GM19035 (cell line): ENCODE results near the gene HSPA1B.
"Not testable (repeated sequence)": the region's sequence is repeated elsewhere in the genome, so short reads cannot be mapped to it uniquely, and the experiment has no call there.

ENCODE experiments used
- ATAC-seq: cut with Tn5 transposase; IDR thresholded peaks from one replicate; pipeline ENCODE4 v1.9.1; 2021; ENCODE audit not compliant: unreplicated experiment

Gene HSPA1B

DNA sequence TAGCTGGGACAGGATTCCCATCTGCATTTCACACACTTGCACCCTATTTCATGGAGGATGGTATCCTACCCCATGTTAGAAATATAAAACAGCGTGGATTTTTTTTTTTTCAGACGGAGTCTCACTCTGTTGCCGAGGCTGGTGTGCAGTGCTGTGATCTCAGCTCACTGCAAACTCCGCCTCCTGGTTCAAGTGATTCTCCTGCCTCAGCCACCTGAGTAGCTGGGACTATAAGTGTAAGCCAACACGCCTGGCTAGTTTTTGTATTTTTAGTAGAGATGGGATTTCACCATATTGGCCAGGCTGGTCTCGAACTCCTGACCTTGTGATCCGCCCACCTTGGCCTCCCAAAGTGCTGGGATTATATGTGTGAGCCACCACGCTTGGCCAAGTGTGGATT, 30.2 kb downstream of the HSPA1B start:
- ATAC-seq: not testable (repeated sequence)

DNA sequence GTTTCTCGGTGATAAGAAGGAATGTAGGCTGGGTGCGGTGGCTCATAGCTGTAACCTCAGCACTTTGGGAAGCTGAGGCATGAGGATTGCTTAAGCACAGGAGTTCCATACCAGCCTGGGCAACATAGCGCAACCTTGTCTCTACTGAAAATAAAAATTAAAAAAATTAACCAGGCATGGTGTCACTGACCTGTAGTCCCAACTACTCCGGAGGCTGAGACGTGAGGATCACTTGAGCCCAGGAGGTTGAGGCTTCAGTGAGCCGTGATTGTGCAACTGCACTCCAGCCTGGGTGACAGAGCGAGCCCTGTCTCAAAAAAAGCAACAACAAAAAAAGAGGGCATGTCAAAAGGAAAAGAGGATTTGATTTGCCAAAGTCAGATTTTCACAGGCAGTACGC, 31.2 kb downstream of the HSPA1B start:
- no peak for ATAC-seq

DNA sequence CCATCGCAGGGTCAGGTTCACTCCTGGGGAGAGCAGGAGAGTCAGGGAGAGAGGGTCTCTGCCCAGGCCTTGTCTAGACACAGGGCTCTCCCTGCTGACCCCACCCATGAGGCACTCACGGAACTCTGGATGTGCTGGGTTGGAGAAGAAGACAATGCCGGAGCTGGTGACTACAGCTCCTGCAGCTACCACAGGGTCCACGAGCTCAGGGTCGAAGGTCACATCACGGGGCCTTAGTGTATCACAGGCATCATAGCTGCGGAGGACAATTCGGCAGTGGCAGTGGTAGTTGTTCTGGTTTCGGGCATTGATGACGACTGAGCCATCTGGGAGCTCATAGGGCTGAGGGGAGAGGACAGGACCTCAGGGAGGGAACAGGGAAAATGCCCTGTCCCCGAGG, 32.4 kb downstream of the HSPA1B start:
- ATAC-seq: no peak

DNA sequence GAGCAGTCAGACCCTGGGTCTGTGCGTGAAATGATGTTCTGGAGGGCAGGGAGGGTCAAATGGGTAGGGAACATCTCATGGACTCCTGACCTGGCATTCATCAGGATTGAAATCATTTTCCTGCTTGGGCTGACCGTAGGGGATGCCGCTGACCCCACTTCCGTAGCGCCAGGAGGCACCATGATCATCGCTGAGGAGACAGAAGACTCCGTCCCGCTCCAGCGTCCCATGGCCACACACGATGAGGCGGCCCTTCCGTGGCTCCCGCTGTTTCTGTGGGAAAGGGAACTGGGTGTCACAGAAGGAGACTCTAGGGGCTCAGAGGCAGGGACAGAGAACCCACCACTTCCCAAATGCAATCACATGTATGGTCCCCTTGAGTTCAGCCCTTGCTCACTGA, 32.8 kb downstream of the HSPA1B start:
- no peak for ATAC-seq

DNA sequence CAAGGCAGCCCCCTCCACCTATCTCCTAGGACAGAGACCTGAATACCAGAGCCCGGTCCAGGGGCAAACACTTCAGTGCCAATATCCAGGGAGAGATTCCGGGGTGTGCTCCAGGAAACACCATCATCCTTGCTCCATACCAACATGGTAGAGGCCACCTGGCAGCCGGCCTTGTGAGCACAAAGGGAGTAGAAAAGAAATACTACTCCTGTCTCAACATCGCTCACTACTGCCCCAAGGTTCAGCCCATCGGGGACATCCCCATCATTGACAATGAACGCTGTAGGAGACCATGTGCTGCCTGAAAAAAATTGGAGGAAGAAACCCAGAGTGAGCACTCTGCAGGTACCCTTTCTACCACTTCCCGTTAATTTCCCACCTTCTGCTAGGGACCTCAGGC, 33.6 kb downstream of the HSPA1B start:
- ATAC-seq: no peak

DNA sequence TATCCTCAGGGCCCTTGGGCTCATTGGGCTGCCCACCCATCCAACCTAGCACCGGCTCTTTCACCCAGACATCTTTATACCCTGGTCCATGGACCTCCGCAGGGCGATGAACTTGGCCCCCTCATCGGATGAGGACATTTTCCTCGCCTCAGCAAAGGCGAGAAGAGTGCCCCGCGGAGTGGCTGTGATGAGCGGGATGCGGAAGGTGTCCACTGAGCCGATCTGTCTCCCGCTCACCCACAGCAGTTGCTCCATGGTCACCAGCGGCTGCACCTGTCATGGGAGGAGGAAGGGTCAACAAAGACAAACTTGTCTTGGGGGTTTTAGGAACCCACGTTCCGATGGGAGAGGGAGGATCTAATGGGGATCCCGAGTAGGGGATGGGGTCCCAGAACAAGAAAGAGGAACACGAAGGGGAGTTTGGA, 34.4 kb downstream of the HSPA1B start:
- ATAC-seq: no peak

DNA sequence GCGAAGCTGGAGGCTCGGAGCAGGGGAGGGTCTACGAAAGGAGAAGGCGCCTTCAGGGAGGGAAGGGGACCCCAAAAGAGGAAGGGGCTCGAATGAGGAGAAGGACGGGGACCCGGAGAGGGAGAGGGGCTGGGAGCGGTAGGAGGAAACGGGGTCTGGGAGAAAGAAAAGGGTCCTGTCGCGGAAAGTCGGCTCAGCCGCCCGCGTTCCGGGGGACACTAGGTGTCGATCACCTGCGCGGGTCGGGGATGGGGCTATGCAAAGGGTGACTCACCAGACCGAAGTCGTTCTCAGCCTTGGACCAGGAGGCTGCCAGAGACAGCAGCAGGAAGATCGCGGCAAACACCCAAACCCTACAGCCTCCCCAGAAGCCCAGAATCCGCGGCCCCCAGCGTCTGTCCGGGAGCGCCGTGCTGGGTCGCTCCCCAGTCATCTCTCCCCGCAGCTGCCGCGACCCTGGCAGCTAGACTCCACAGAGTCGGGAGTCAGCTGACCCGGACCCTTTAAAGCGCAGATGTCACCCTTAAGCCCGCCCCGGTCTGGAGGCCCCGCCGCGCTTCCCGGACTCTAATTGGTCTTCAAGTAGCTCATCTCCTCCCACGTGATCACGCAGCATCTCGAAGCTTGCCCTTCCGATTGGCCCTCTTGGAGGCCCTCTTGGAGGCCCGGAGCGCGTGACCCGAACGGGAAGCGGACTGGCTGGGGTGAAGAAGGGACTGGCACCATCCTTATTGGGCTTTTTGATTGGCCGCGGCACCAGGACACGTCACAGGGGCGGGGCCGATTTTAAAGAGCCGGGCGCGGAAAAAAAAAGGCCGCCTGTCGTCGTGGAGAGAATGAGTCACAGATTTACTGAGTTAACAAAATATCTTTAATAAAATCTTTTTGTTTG, 35.1 kb downstream of the HSPA1B start, which contains the start of gene NEU1:
TSS of gene NEU1 (minus strand) at position 478 of the 892 bp plus-strand sequence. CDS start at position 433, 45 bp downstream.
- peak; percentile 93 for ATAC-seq

DNA sequence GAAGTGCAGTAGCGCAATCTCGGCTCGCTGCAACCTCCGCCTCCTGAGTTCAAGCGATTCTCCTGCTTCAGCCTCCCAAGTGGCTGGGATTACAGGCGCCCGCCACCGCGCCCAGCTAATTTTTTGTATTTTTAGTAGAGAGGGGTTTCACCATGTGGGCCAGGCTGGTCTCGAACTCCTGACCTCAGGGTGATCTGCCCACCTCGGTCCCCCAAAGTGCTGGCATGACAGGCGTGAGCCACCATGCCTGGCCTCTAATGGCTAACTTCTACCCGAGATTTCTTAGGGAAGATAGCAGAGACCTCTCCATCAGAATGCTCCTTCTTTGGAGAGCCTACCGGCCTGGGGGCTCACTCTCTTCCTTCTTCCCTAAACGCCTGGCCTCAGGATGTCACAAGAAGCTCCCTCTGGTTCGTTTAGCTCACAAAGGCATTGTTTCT, 36.6 kb downstream of the HSPA1B start:
- ATAC-seq: not testable (repeated sequence)

DNA sequence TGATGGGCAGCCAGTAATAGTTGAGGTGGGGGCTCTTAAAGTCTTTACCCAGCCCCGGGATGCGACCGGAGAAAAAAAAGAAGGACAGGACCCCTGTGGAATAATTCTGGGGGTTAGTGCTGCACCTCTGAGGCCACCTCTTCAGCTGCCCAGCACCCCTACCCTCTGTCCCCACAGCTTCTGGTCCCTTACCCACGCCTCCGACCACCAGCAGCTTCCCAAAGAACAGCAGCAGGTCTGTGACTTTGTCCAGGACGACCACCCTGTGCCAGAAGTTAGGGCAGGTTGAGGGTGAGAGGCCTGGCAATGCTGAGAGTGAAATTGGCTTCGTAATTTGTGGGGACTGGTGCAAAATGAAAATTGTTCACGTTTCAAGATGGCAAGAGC, 37.3 kb downstream of the HSPA1B start:
- no peak for ATAC-seq

DNA sequence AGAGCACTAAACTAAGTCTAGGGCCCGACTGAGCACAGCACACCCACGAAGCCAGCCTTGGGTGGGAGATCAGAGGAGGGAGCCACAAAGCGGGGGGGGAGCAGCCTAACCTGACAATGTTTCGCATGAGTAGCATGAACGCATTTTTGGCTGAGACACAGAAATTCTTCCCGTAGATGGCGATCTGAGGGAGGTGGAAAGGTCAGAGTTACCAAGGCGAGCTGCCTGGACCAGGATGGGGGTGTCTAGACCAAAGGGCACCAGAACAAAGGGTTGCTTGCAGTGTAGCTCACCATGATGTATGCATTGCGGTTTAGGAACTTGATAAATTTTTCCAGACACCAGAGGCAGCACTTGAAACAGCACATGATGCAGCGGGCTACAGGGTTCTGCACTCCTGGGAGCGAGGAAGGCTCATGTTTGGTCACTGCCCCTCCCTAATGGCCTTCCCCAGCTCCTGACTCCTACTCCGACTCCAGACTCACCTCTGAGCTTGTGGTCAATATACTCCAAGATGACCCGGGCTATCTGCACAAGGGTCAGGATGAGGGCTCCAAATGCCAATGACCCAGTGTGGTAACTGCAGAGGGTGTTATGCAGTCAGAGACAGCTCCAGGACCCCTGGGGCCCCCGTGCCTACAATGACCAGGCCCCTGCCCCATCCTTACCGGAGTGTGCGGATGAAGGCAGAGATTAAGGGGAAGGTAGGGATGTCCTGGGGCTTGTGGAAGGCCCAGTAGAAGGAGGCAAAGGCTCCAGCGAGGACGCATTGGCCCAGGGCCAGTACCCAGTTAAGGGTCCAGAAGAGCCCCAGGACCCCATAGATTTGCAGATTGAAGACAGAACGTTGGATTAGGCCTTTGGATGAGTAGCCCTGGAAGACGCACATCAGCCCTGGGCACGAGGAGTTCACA, 37.9 kb downstream of the HSPA1B start:
- no peak for ATAC-seq

DNA sequence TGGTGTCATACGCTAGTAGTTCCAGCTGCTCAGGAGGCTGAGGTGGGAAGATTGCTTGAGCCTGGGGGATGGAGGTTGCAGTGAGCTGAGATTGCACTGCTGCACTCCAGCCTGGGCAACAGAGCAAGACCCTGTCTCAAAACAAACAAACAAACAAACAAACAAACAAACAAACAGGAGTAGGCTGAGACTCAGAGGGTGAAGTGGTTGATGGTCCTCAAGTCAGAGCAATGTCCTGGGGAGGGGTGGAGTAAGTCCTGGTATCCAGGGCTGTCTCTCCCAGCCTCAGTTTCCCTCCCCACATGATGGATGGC, 41.1 kb downstream of the HSPA1B start:
- not testable (repeated sequence) for ATAC-seq

DNA sequence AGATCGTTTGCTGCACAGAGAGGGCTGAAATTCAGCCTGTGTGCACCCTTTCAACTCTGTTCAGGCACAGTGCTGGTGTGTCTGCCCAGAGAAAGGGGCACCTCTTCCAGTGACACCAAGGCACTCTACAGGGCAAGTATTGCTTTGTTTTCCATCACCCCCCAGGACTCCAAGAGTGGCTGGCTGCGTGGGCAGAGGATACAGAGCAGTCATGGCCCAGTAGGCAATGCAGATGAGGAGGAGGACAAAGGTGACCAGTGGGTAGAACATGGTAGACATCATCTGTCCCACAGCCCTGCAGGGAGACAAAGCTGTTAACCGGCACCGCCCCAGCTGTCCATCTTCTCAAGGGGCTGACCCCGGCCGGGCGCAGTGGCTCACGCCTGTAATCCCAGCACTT, 41.8 kb downstream of the HSPA1B start:
- no peak for ATAC-seq

DNA sequence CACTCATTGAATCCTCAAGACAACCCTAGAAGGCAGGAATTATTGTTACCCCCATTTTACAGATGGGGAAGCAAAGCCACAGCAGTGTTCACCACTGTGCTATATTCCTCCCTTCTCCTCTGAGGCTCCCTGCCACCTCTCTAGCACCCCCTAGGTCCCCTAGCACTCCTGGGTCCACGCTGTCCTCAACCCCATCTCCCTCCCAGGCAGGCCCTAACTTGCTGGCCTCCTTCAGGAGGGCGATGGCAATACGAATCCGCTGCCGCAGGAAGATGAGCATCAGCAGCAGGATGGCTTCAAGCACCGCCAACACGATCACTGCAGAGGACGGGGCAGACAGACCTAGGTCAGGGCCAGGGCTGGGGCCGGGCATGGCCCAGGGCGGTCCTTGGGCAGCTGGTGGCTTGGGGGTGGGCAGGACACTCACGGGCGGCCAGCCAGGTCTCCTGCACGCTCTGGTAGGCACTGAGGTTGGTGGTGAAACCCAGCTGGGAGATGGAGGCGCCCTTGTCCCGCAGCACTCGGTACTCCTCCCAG, 42.9 kb downstream of the HSPA1B start:
- no peak for ATAC-seq

DNA sequence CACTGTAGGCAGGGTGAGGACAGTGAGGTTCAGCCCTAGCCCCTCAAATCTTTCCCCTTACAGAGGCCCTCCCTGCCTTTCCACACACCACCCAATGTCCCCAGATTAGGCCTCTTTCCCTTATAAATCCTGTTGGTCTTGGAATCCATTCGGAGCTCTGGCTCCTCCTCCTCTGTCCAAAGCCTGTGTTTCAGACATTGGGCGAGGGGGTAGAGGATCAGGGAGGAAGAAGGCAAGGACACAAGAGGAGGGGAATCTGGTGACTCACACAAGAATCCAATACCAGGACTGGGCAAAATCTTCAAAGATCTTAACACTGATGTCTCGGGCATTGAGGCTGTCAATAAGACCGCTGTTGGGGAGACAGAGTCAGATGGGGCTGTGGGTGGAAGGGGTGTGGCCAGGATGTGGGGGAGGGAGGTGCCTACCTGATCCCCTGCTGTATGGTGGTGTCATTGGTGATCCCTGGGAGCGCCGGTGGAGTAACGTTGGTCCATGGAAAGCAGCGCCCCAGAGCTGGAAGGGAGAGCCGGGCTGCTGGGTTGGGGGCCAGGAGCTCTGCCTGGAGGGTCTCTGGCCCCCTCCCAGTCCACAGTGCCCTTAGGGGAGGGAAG, 43.6 kb downstream of the HSPA1B start:
- no peak for ATAC-seq

DNA sequence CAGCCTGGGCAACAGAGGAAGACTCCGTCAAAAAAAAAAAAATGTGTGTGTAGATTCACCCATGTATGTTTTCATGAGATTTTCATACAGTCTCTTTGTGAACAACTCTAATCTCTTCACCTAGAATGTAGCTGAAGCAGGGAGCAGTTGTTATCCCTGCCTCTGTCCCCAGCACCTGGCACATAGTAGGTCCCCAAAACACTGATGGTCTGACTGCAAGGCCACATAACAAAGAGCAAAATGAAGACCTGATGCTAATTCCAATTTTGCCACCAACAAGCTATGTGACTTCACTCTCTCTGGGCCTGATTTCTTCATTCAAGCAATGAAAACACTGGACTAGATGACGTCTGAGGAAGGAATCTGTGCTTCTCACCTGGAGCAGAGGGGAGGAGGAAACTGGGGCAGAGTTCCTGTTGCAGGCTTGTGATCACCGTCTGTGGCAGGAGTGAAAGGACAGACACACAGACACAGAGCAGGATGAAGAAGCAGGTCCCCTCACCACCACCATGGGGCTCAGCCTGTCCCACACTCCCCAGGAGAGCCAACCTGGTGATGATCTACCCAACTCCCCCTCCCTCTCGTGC, 46.6 kb downstream of the HSPA1B start:
- ATAC-seq: no peak

DNA sequence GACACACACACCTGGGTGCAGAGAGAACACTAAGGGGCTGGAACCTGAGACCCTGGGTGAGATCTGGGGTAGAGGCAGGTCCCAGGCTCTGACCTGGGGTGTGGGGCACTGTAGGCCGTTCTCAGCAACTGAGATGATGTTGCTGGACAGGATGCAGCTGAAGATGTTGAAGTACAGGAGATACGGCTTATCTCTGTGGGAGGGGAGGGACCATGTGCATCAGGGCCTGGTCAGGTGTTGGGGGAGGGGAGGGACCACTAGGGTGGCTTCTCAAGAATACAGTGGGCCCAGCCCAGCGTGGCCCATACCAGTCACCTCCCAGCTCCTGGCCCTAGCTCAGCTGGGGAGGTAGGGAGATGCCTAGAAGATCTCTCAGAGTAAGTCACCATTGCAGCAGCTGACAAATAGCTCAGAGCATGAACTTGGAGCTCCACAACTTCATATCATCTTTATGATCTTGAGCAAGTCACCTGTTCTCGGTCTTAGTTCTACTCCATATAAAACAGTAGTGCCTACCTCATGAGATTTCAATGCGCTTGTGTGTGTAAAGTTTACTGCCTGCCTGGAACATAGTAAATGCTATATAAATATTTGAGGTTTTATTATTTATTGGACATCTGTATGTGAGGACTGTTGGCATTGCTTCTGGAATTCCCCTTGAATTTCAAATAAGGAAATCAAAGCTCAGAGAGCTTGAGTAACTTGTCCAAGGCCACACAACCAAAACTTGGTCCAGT, 47.5 kb downstream of the HSPA1B start:
- ATAC-seq: no peak

DNA sequence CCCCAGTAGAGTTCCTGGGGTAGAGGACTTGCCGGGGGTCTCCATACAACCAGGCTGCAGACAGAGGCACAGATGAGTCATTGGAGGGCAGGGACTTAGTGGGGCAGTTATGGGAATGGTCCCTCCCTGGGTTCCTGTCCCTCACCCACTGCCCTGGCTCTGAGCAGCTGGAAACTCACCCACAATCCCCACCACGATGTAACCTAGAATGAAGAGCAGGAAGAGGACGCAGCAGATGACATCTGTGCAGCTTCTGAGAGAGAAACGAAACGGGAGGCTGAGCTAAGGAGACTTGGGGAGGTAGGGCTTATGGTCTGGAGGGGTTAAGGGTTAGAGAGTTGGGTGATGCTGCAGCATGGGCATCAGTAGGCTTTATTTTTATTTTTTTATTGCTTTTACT, 48.3 kb downstream of the HSPA1B start:
- ATAC-seq: no peak

DNA sequence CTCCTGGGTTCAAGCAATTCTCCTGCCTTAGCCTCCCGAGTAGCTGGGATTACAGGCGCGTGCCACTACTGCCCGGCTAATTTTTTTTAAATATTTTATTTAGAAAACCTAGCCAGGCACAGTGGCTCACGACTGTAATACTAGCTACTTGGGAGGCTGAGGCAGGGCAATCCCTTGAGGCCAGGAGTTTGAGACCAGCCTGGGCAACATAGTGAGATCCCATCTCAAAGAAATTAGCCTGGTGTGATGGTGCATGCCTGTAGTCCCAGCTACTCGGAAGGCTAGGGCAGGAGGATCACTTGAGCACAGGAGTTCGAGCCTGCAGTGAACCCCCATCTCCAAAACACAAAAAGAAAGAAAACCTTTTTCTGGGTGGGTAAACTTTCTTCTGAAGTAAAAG, 48.8 kb downstream of the HSPA1B start:
- no peak for ATAC-seq

DNA sequence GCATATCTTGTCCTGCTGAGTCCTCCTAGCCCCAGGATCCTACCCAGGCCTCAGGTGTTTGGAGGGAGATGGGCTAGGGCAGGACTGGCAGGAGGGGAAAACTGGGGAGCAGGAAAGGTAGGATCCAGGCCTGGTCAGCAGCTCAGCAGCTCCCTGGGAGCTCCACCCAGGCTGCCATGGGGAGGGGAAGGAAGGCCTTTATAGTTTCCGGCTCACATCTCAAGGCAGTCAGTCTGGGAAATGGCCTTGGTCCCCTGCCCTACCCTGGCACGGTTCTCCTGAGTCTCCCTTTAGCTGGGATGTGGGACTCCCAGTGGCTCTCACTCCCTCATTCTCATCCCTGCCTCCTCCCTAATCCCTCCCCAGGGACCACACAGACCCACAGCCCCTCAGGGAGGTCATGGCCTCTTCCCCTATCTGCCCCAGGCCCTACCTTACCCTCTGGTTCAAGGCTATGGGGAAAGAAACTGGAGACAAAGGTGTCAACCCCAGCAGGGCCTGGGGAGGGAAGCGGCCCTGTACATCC, 49.6 kb downstream of the HSPA1B start:
- ATAC-seq: no peak

DNA sequence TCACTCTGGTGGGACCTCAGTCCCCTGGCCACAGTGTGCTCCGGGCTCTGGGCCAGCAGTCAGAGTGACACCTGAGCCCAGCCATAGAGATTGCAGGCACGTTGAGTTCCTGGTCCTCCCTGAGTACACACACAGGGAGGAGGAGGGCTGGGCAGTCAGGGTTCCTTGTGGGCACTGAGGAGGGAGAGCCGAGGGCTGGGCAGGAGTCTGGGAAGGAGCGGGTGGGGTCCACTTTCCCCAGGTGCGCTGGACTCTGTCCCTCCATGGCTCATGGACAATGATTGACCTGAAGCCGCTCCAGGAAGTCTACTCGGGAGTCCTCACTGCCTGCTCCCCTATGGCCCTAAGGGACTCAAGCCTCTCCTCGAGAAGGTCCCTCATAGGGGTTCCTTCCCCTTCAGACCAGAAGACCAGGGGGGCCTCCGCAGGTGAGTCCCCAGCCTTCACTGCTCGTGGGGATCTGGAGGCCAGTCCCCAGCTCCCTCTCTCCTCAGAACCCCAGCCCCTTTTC, 50.2 kb downstream of the HSPA1B start:
- ATAC-seq: no peak
